ENCODE results near the gene GRXCR1.

DNA sequence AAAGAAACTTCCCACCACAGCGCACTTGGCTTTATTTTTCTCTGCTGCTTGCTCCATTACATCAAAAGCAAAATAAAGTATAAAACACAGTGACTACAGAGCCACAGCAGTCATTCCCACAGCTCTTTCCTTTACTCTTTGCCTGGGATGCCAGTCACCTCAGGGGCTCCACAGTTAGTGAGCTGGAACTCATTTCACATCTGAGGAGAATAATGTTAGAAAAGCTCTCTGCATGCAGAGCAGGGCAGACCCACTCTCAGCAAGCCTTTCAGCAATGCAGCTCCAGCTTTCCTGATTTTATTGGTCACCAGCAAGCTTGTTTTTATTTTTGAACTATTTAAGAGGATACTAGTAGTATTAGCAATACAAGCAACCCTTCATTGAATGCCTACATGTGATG is 13.8 kb downstream of the GRXCR1 start:
- TF ChIP-seq, protein P1, sequence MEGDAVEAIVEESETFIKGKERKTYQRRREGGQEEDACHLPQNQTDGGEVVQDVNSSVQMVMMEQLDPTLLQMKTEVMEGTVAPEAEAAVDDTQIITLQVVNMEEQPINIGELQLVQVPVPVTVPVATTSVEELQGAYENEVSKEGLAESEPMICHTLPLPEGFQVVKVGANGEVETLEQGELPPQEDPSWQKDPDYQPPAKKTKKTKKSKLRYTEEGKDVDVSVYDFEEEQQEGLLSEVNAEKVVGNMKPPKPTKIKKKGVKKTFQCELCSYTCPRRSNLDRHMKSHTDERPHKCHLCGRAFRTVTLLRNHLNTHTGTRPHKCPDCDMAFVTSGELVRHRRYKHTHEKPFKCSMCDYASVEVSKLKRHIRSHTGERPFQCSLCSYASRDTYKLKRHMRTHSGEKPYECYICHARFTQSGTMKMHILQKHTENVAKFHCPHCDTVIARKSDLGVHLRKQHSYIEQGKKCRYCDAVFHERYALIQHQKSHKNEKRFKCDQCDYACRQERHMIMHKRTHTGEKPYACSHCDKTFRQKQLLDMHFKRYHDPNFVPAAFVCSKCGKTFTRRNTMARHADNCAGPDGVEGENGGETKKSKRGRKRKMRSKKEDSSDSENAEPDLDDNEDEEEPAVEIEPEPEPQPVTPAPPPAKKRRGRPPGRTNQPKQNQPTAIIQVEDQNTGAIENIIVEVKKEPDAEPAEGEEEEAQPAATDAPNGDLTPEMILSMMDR (IDR thresholded peaks at IDR 0.05): no peak
- no peak for TF ChIP-seq EZH2 (IDR thresholded peaks at IDR 0.05; ENCODE audit: borderline replicate concordance, insufficient read depth, low read depth, low read length, poor library complexity, severe bottlenecking)

All from B cell (primary cell).